ENCODE data around the gene PDE2A. TPM values are rescaled to one million over a fixed set of nuclear protein-coding genes. Genes with fewer than 3 reads are reported as not detected.
"Not testable (repeated sequence)": the region's sequence is repeated elsewhere in the genome, so short reads cannot be mapped to it uniquely, and the experiment has no call there.

Gene PDE2A
- total RNA-seq, 4 donors from 2014 or later: 26.1 to 34.1 (median 30.6) TPM

- peak in 1 of 2 donors; percentile 70 for DNase-seq (ENCODE audit: low spot score in 2 of 2)
- no peak for TF ChIP-seq CTCF (IDR thresholded peaks at IDR 0.05)
- TF ChIP-seq POLR2A (IDR thresholded peaks at IDR 0.05): no peak
- WGBS, 2 donors: 80 to 82% methylated on average over 8 of the region's 8 CpGs
- H3K4me3 ChIP-seq (ENCODE audit: low read depth, poor library complexity, severe bottlenecking): no peak overlapping the region
- intact Hi-C loops (cut with DNase I; ENCODE audit: low total_unique reads): no loop called here
These were observed 99.4 kb downstream of the PDE2A start for GRCh38 chr11:72574548-72575460.

GRCh38 chr11:72573855-72574445 lies 100.3 kb downstream of the PDE2A start:
- 90 to 96% methylated on average over 2 of the region's 2 CpGs for WGBS, 2 donors

GRCh38 chr11:72573072-72573854 lies 101.0 kb downstream of the PDE2A start:
- TF ChIP-seq CTCF (IDR thresholded peaks at IDR 0.05) (no peak), POLR2A (IDR thresholded peaks at IDR 0.05) (no peak)
- no peak overlapping the region for H3K4me3 ChIP-seq (ENCODE audit: low read depth, poor library complexity, severe bottlenecking)
- DNase-seq (ENCODE audit: low spot score in 2 of 2): peak in 1 of 2 donors; percentile 73
- intact Hi-C loops (cut with DNase I; ENCODE audit: low total_unique reads): no loop called here
- 22 to 28% methylated on average over 10 of the region's 10 CpGs for WGBS, 2 donors

More at GRCh38 chr11:72573855-72574445, 100.3 kb downstream of the PDE2A start:
- intact Hi-C loops (cut with DNase I; ENCODE audit: low total_unique reads): no loop called here
- no peak overlapping the region for H3K4me3 ChIP-seq (ENCODE audit: low read depth, poor library complexity, severe bottlenecking)
- TF ChIP-seq CTCF (IDR thresholded peaks at IDR 0.05) (no peak), POLR2A (IDR thresholded peaks at IDR 0.05) (no peak)
- peak in 1 of 2 donors; percentile 23 for DNase-seq (ENCODE audit: low spot score in 2 of 2)

GRCh38 chr11:72572540-72572939 lies 101.7 kb downstream of the PDE2A start:
- H3K4me3 ChIP-seq (ENCODE audit: low read depth, poor library complexity, severe bottlenecking); intact Hi-C loops (cut with DNase I; ENCODE audit: low total_unique reads); DNase-seq (ENCODE audit: low spot score in 2 of 2): not testable (repeated sequence)
- 65 to 74% methylated on average over 4 of the region's 4 CpGs for whole genome bisulfite sequencing, 2 donors

GRCh38 chr11:72570893-72571661 lies 103.1 kb downstream of the PDE2A start:
- DNase-seq (ENCODE audit: low spot score in 2 of 2): peak in 1 of 2 donors; percentile 76
- intact Hi-C loops (cut with DNase I; ENCODE audit: low total_unique reads): no loop called here
- no peak for TF ChIP-seq POLR2A (IDR thresholded peaks at IDR 0.05)
- TF ChIP-seq CTCF (IDR thresholded peaks at IDR 0.05): no peak
- no peak overlapping the region for H3K4me3 ChIP-seq (ENCODE audit: low read depth, poor library complexity, severe bottlenecking)
- 83 to 90% methylated on average over 9 of the region's 10 CpGs for WGBS, 2 donors

All from lower leg skin (tissue), 4 donors.